HG03108 (cell line): ENCODE data around the gene HECTD3.
A peak's percentile ranks its signal among the peaks of the same experiment; 100 is the strongest.

Source experiments
- ATAC-seq: cut with Tn5 transposase; IDR thresholded peaks from one replicate; pipeline ENCODE4 v1.9.1; 2021; ENCODE audit warnings: moderate library complexity; ENCODE audit not compliant: unreplicated experiment

HECTD3 gene

GRCh38 chr1:45010855-45011811 is at the start of gene HECTD3:
HECTD3 (minus strand) TSS chr1:45011324; CDS start chr1:45011257, 67 bp downstream.
- peak; percentile 54 for ATAC-seq

DNA sequence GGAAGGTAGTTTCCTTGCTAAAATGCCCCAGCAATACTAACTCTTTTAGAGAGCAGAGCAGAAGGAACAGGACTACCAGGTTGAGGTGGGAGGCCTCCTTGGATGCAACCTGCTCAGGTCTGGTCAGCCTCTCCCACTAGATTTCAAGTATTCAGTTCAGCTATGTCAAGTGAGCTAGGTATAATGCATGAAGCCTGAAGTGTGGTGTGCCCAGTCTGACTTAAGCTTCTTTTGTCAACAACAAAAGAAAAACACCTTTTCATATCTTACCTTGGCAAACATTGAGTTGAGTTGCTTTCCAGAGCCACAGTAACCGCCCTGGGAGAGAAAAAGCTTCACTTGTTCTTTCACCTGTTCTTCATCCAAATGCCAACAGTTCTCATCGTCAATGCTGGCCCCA is 48.7 kb upstream of the HECTD3 start:
- no peak for ATAC-seq

- ATAC-seq, result no peak
Observed at GRCh38 chr1:45057542-45057941, 46.4 kb upstream of the HECTD3 start.

- no peak for ATAC-seq
Observed at GRCh38 chr1:45051005-45051772, 40.1 kb upstream of the HECTD3 start.

DNA sequence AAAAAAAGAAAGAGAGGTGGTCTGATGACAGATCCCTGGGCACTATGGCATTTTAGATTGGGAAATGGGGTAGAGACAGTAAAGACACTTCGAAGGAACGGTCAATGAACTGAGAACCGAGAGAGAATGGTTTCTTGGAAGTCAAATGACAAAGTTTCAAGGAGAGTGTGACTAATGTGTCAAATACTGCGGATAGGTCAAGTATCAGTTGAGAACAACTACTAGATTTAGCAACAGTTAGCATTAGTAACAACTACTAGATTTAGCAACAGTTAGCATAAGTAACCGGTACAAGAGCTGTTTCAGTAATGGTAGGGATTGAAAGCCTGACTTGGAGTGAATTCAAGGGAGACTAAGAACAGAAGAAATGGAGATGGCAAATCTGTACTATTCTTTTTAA is 35.9 kb upstream of the HECTD3 start:
- no peak for ATAC-seq

DNA sequence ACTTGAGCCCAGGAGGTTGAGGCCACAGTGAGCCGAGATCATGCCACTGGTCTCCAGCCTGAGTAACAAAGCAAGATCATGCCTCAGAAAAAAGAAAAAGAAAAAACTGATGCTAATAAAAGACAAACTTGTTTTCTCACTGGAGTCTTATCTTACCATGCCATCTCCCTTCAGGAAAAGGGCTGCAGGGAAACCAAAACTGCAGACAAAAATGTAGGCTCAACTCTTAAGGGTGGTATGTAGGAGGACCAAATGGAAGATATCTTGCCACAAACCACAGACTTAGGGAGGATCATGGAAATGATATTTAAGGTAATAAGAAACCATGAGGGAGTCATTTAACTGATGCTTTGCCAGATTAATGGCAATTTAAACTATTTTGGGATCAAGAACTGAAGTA is 33.8 kb upstream of the HECTD3 start:
- ATAC-seq, result no peak

GRCh38 chr1:45043094-45043493 is 32.0 kb upstream of the HECTD3 start:
- ATAC-seq, result no peak

DNA sequence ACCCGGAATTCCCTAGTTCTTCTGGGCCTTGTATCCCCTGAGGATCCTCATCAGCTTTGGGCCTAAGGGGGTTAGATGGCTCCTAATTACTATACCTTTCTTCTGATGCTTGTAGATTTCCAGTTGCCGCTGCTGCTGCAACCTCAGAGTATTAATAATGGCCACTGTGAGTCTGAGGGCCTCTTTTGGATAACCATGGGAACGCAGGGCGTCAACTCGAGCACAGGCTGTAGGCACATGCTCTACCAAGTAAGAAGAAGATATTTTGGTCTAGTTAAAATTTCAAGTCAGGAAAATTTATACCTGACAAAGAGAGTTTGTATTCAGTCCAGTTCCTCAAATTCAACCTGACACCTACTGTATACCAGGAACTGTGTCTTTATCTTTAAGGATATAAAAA is 29.2 kb upstream of the HECTD3 start:
- no peak for ATAC-seq

- no peak for ATAC-seq
Observed at GRCh38 chr1:45038661-45039364, 27.7 kb upstream of the HECTD3 start.

DNA sequence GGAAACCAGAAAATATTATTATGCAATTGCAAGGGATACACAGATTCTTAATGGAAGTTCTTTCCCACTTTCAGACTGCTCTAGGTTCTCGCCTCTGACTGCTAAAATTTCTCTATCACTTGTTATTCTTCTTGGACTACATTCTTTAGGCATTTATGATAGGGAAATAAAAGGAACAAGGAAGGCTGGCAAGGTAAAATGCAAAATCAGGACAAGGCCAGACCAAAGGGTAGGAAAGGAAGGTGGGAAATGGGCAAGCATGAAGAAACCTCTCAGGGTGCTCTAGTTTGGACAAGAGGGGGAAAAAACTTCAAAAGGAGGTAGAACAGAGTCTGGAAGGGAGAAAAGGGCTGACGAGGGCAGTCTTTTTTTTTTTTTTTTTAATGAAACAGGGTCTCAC is 27.1 kb upstream of the HECTD3 start:
- no peak for ATAC-seq

DNA sequence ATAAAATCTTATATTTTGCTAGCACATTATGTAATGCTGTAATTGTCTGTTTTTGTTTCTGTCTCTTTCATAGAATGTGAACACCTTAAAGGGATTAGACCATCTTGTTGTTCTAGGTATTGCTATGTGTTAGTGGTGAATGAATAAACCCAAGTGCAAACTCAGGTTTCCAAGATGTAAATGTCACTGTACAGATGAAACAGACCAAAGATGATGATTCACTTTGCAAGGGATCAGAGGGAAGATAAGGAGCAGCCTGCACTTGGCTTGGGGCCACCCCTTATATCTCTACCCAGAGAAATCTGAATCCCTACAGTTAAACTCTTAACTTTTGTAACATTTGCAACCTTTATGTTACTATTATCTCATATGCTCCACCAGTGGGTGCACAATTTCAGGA is 26.3 kb upstream of the HECTD3 start:
- no peak for ATAC-seq

GRCh38 chr1:45035631-45036301 is 24.6 kb upstream of the HECTD3 start:
- no peak for ATAC-seq

DNA sequence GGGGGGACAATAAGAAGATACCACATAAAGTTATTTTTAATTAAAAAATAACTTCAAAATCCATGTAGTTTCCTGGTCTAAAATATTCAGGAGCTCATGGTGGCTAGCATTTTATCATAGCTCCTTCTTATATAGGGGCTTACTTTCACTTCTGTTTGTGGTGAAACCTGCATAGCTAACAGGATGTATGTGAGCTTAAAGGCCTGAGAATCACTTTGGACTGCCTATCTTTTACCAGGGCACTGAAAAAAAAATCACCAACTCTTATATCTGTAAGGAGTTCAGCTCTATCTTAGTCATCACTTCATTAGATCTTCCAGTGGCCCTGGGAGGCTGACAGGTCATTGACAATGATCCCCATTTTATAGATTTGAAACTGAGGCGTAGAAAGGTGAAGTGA is 22.2 kb upstream of the HECTD3 start:
- ATAC-seq, result no peak

DNA sequence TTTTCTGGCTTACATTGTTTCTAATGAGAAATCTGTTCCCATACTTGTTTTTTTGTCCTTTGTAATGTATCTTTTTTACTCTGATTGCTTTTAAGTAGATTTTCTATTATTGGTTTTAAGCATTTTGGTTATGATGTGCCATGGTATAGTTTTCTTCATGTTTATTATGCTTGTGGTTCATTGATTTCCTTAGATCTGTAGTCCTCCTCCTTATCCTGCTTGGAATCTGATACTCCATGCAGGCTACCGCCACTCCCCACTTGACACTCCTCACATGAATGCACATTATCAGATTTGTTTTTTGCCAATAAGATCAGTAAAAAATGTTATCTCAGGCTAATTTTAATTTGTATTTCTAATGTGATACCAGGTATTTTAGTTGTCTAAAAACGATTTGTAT is 21.7 kb upstream of the HECTD3 start:
- ATAC-seq, result no peak

DNA sequence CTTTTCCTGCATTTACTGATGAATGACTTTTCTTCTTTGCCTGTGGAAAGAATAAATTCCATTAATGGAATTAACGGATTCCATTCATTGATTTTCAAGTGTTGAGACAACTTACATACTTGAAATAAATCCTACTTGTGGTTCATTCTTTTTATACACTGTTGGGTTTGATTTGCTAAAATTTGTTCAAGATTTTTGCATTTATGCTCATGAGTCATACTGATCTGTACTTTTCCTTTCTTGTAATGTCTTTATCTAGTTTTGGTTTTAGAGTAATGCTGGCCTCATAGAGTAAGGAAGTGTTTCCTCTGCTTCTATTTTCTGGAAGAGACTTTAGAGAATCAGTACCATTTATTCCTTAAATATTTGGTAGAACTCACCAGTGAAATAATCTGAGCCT is 15.3 kb upstream of the HECTD3 start:
- no peak for ATAC-seq

DNA sequence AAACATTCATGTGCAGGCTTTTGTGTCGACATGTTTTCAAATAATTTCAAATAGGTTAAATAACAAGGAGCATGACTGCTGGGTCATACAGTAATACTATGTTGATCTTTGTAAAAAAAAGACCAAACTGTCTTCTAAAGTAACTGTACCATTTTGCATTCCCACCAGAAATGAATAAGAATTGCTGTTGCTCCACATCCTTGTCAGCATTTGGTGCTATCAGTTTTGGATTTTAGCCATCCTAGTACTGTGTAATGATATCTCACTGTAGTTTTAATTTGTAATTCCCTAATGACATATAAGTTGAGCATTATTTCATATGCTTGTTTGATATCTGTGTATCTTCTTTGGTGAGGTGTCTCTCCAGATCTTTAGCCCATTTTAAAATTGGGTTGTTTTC is 12.5 kb upstream of the HECTD3 start:
- ATAC-seq, result no peak

DNA sequence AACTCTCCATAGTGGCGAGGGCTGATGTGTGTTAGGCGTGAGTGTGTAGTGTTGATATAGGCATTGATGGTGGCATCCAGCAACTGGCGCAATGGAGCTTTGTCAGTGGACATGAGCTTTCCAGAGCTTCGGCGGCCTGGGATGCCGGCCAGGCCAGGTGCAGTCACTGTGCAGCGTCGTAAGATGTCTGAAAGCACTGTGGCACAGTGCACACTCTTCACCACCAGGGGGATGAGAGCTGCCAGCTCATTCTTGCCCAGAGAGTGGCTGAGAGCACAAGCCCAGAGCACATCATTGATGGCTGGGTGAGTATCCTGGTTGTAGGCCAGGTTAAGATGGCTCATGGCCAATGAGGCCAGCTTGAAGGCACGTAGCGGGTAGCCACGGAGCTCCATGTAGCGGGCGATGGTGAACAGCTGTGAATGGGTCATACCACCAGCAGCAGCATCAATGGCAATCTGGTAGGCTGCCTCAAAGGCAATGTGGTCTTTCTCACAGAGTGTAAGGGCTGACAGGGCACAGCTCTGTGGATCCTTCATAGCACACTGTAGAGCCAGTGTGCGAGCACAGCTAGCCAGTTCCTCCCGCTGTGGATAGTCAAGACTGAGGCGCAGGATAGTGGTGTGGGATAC is 7.6 kb upstream of the HECTD3 start:
- ATAC-seq, result no peak

GRCh38 chr1:45016767-45017166 is 5.6 kb upstream of the HECTD3 start:
- ATAC-seq, result no peak

- ATAC-seq, result no peak
Observed at GRCh38 chr1:45016090-45016697, 5.1 kb upstream of the HECTD3 start.

- no peak for ATAC-seq
Observed at GRCh38 chr1:45015683-45016082, 4.6 kb upstream of the HECTD3 start.
